PC-9 (cell line): Measurements from ENCODE around the gene TRPC4AP. TPM values are rescaled to one million over a fixed set of nuclear protein-coding genes. Genes with fewer than 3 reads are reported as not detected.

Experiments used
- BruUV-seq: library from RNA; stranded (reverse); fragments of 400-500 nt; replicated peaks from 2 replicates; lab custom pipeline; 2021; lab: Mats Ljungman, UMichigan
- CTCF ChIA-PET: fragments of 300-600 bp; sonication (Branson Sonifier 250); formaldehyde crosslinking; loops from one replicate; lab custom pipeline; 2022; ENCODE audit warnings: antibody characterized with exemption; lab: Charles Lee
- POLR2A ChIA-PET: fragments of 300-600 bp; sonication (Branson Sonifier 250); formaldehyde crosslinking; loops from one replicate; lab custom pipeline; 2022; ENCODE audit warnings: antibody characterized with exemption; ENCODE audit not compliant: unreplicated experiment; lab: Charles Lee
- DNase-seq, 2 experiments: peaks; one replicate each; pipeline versions ENCODE4 v3.0.0 to v3.0.0-alpha.2; 2015 to 2022; ENCODE audit warnings: mixed read lengths in 1 of 2
- H2AFZ ChIP-seq: fragments of 200-600 bp; sonication (generic); 2 replicates; pipeline ENCODE4 v1.8.1; 2017; ENCODE audit warnings: antibody characterized with exemption
- H3F3A ChIP-seq: fragments of 200-600 bp; sonication (generic); 2 replicates; pipeline ENCODE4 v1.8.1; 2017; ENCODE audit warnings: antibody characterized with exemption, mild to moderate bottlenecking, low read depth; ENCODE audit not compliant: insufficient read depth
- H3K27ac ChIP-seq: fragments of 200-600 bp; sonication (generic); 2 replicates; pipeline ENCODE4 v1.6.1; 2016; ENCODE audit warnings: mixed run types
- H3K27me3 ChIP-seq: fragments of 200-600 bp; sonication (generic); 2 replicates; pipeline ENCODE4 v1.6.1; 2016; ENCODE audit warnings: low read depth, mixed run types; ENCODE audit not compliant: insufficient read depth
- H3K36me3 ChIP-seq: fragments of 200-600 bp; sonication (generic); 2 replicates; pipeline ENCODE4 v1.6.1; 2016; ENCODE audit warnings: low read depth, mixed run types
- H3K4me1 ChIP-seq: fragments of 200-600 bp; sonication (generic); replicated peaks from 2 replicates; pipeline ENCODE4 v1.6.1; 2016; ENCODE audit warnings: mixed run types; ENCODE audit not compliant: insufficient read depth
- H3K4me2 ChIP-seq: fragments of 200-600 bp; sonication (generic); 2 replicates; pipeline ENCODE4 v1.6.1; 2017; ENCODE audit warnings: mixed run types
- H3K4me3 ChIP-seq: fragments of 200-600 bp; sonication (generic); 2 replicates; pipeline ENCODE4 v1.6.1; 2016; ENCODE audit warnings: mixed run types
- H3K79me2 ChIP-seq: fragments of 200-600 bp; sonication (generic); 2 replicates; pipeline ENCODE4 v1.6.1; 2017; ENCODE audit warnings: low read depth, mixed run types
- H3K9me2 ChIP-seq: fragments of 200-600 bp; sonication (generic); 2 replicates; pipeline ENCODE4 v1.8.1; 2017; ENCODE audit warnings: mild to moderate bottlenecking; ENCODE audit not compliant: insufficient read depth
- H3K9me3 ChIP-seq: fragments of 200-600 bp; sonication (generic); 2 replicates; pipeline ENCODE4 v1.8.1; 2016; ENCODE audit warnings: low read depth; ENCODE audit not compliant: insufficient read depth
- H4K20me1 ChIP-seq: fragments of 200-600 bp; sonication (generic); 2 replicates; pipeline ENCODE4 v1.8.1; 2017; ENCODE audit not compliant: insufficient read depth
- EZH2 ChIP-seq: fragments of 200-600 bp; sonication (generic); IDR thresholded peaks from 2 replicates; pipeline ENCODE4 v1.8.0; 2017; ENCODE audit warnings: antibody characterized with exemption, low read depth
- intact Hi-C: fragments of 100-400 bp; cut with micrococcal nuclease; formaldehyde crosslinking; loops from one replicate; pipeline ENCODE4 v1.10.0; 2022; ENCODE audit not compliant: unreplicated experiment
- total RNA-seq: library from RNA; stranded (reverse); gene quantifications from 2 replicates; pipeline ENCODE4 v1.2.3, GENCODE V29; 2021
- TF ChIP-seq, protein P1 (sequence below): fragments of 200-600 bp; sonication (generic); conservative IDR thresholded peaks from 2 replicates; pipeline ENCODE4 v1.6.1; 2017; ENCODE audit warnings: mixed run types, antibody characterized with exemption, mild to moderate bottlenecking, moderate library complexity

TRPC4AP gene
- total RNA-seq, 1 experiment from 2014 or later = 51.0 TPM

DNA sequence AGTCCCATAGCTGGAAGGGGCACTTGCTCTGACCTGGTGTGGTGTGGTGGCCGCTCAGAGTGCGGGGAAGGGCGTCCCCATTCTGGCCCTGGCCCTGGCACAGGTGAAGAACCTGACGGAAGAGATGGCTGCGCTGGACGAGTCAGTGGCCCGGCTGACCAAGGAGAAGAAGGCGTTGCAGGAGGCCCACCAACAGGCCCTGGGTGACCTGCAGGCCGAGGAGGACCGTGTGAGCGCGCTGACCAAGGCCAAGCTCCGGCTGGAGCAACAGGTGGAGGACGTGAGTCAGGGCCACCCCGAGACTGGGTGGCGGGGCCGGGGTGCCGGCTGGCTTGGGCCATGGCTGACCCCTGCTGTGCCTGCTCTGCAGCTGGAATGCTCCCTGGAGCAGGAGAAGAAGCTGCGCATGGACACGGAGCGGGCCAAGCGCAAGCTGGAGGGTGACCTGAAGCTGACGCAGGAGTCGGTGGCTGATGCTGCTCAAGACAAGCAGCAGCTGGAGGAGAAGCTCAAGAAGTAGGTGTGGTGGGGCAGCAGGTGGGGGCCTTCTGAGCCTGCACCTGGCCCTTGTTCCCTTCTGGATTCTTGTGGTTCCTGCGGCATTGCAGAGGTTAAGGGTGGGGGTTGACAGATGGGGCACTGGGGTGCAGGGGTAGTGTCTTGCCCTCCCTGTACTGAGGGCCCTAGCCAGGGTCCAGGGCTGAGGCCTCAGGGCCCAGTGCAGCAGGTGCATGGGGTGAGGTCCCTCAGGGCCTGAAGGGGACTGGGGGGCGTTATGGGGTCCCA lies 96.2 kb downstream of the TRPC4AP start:
- POLR2A ChIA-PET = no interaction called here
- Histone ChIP-seq H4K20me1 (no peaks in the 10 kb centered on the region; the same call in 1 of the 2 replicates), H3F3A (0 out of 2 replicates have a peak, but pooled peaks cover 3% of the 10 kb centered on the region), H2AFZ (no peak overlapping the region), H3K9me2 (no peaks in the 10 kb centered on the region), H3K4me3 (no peak overlapping the region), H3K9me3 (no peaks in the 10 kb centered on the region), H3K27ac (no peak overlapping the region), H3K4me2 (no peak overlapping the region), H3K79me2 (no peaks in the 10 kb centered on the region), H3K27me3 (no peaks in the 10 kb centered on the region), H3K36me3 (no peaks in the 10 kb centered on the region), H3K4me1 (no peaks in the 10 kb centered on the region)
- CTCF ChIA-PET = interaction anchor here (0.6 kb wide), 1 partner anchor 451 kb away, joined by 3 read pairs; no protein-coding TSS in a partner anchor
- no peak for DNase-seq
- no TSS peak for BruUV-seq
- intact Hi-C loops = no loop called here
- no peak for TF ChIP-seq EZH2
- TF ChIP-seq, protein P1, sequence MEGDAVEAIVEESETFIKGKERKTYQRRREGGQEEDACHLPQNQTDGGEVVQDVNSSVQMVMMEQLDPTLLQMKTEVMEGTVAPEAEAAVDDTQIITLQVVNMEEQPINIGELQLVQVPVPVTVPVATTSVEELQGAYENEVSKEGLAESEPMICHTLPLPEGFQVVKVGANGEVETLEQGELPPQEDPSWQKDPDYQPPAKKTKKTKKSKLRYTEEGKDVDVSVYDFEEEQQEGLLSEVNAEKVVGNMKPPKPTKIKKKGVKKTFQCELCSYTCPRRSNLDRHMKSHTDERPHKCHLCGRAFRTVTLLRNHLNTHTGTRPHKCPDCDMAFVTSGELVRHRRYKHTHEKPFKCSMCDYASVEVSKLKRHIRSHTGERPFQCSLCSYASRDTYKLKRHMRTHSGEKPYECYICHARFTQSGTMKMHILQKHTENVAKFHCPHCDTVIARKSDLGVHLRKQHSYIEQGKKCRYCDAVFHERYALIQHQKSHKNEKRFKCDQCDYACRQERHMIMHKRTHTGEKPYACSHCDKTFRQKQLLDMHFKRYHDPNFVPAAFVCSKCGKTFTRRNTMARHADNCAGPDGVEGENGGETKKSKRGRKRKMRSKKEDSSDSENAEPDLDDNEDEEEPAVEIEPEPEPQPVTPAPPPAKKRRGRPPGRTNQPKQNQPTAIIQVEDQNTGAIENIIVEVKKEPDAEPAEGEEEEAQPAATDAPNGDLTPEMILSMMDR = no peak

GRCh38 chr20:34995696-34996095 lies 96.9 kb downstream of the TRPC4AP start:
- intact Hi-C loops = no loop called here
- H3K9me2 ChIP-seq = no peaks in the 10 kb centered on the region
- H3K9me3 ChIP-seq = no peaks in the 10 kb centered on the region
- no peaks in the 10 kb centered on the region; the same call in 1 of the 2 replicates for H4K20me1 ChIP-seq
- no peaks in the 10 kb centered on the region for H3K4me1 ChIP-seq
- no peaks in the 10 kb centered on the region for H3K27me3 ChIP-seq
- no peak overlapping the region for H3K27ac ChIP-seq
- TF ChIP-seq EZH2 = no peak
- TF ChIP-seq, protein P1 = no peak
- H3K4me3 ChIP-seq = no peak overlapping the region
- H3K36me3 ChIP-seq = no peaks in the 10 kb centered on the region
- no peak overlapping the region for H3K4me2 ChIP-seq
- no peaks in the 10 kb centered on the region for H3K79me2 ChIP-seq
- CTCF ChIA-PET = interaction anchor here (0.6 kb wide), 1 partner anchor 452 kb away, joined by 3 read pairs; no protein-coding TSS in a partner anchor
- BruUV-seq = no TSS peak
- H2AFZ ChIP-seq = no peak overlapping the region
- POLR2A ChIA-PET = no interaction called here
- 0 out of 2 replicates have a peak, but pooled peaks cover 3% of the 10 kb centered on the region for H3F3A ChIP-seq
- no peak for DNase-seq

DNA sequence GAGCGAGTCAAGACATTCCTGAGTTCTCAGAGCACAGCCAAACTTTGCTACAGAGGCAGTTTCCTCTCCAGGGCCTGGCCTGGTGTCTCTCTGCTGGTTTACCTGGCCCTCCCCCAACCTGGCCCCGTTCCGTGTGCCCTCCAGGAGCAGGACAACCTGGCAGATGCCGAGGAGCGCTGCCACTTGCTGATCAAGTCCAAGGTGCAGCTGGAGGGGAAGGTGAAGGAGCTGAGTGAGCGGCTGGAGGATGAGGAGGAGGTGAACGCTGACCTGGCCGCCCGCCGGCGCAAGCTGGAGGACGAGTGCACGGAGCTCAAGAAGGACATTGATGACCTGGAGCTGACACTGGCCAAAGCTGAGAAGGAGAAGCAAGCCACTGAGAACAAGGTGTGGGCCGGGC lies 97.4 kb downstream of the TRPC4AP start:
- Histone ChIP-seq H4K20me1 (no peaks in the 10 kb centered on the region; the same call in 1 of the 2 replicates), H3K79me2 (no peaks in the 10 kb centered on the region), H3K4me3 (no peak overlapping the region), H3K9me3 (no peaks in the 10 kb centered on the region), H3K27ac (no peak overlapping the region), H3K27me3 (no peaks in the 10 kb centered on the region), H3K4me1 (no peaks in the 10 kb centered on the region), H3K36me3 (no peaks in the 10 kb centered on the region), H3K4me2 (no peak overlapping the region), H3K9me2 (no peaks in the 10 kb centered on the region), H2AFZ (no peak overlapping the region), H3F3A (0 out of 2 replicates have a peak, but pooled peaks cover 3% of the 10 kb centered on the region)
- DNase-seq = no peak
- TF ChIP-seq EZH2 = no peak
- TF ChIP-seq, protein P1 = no peak
- ChIA-PET POLR2A (no interaction called here), CTCF (no interaction called here)
- no TSS peak for BruUV-seq
- intact Hi-C loops = no loop called here
